HG03354 (cell line): ENCODE results near the gene TMEM223.
A peak's percentile ranks its signal among the peaks of the same experiment; 100 is the strongest.
"Not testable (repeated sequence)": the region's sequence is repeated elsewhere in the genome, so short reads cannot be mapped to it uniquely, and the experiment has no call there.

Experiments
- ATAC-seq: cut with Tn5 transposase; IDR thresholded peaks from one replicate; pipeline ENCODE4 v1.9.1; 2021; ENCODE audit warnings: mild to moderate bottlenecking; ENCODE audit not compliant: unreplicated experiment, poor library complexity, severe bottlenecking

Gene TMEM223

GRCh38 chr11:62757846-62758788 is 33.7 kb downstream of the TMEM223 start:
- ATAC-seq, result no peak

- ATAC-seq, result no peak
These were observed 36.7 kb downstream of the TMEM223 start for GRCh38 chr11:62755086-62755615.

GRCh38 chr11:62753736-62754603 is 37.8 kb downstream of the TMEM223 start, which contains the start of gene ZBTB3:
TSS of gene ZBTB3 (minus strand) at chr11:62754160. CDS start at chr11:62753664, 496 bp downstream.
- ATAC-seq, result peak; percentile 98

- no peak for ATAC-seq
These were observed 38.6 kb downstream of the TMEM223 start for GRCh38 chr11:62752994-62753735.

DNA sequence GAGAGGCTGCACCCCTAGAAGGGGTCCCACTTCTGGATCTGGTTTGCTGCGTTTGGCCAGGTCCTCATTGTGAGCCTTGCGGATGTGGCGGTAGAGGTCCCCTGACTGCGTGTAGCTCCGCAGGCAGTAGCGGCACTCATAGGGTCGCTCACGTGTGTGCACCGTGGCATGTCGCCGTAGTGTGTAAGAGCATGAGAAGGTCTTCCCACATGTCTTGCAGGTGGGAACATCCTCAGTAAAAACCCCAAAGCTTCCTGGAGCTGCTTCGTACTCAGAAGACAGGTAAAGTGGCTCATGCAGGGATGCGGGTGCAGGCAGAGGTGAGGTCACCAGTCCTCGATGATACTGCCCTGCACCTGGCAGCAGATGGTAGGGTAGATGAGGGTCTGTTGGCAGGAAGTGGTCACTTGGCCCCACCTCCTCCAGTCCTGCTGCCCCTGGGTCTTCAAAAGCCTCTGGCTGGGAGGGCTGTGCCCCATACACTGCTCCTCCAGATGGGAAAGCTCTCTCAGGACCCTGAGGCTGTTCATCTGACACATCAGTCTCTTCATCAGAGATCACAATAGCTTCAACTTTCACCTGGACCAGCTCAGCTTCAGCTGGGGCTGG is 39.5 kb downstream of the TMEM223 start:
- no peak for ATAC-seq

DNA sequence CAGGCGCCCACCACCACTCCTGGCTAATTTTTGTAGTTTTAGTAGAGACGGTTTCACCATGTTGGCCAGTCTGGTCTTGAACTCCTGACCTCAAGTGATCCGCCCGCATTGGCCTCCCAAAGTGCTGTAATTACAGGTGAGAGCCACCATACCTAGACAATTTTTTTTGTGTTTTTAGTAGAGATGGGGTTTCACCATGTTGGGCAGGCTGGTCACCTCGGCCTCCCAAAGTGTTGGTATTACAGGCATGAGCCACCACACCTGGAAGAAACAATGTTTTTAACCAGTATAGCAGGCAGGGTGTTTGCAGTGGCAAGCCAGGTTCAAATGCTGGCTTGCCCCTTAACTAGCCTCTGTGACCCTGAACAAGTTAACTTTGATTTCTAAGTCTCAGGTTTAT is 41.9 kb downstream of the TMEM223 start:
- ATAC-seq, result not testable (repeated sequence)

DNA sequence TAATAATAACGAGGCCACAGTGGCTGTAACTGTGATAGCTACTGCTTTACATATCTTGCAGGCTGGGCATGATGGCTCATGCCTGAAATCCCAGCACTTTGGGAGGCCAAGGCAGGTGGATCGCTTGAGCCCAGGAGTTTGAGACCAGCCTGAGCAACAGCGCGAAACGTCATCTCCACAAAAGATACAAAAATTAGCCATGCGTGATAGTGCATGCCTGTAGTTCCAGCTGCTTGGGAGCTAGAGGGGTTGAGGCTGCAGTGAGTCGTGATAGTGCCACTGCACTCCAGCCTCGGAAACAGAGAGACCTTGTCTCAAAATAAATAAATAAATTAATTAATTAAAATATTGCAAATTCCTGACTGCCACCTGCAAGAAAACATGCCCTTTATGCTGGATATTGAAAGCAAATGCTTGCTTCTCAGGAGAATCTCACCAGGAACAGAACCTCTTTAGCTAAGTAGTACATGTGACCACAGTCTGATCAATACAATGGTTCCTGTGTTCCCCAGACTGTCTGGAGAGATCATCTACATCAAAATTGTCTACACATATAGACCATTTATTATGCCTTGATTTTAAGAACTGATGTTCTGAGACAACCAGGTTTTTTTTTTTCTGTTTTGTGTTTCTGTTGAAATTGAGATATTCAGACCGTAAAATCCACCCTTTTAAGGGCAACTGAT is 44.2 kb downstream of the TMEM223 start:
- no peak for ATAC-seq
